Measurements from ENCODE around the gene MAP3K20.

DNA sequence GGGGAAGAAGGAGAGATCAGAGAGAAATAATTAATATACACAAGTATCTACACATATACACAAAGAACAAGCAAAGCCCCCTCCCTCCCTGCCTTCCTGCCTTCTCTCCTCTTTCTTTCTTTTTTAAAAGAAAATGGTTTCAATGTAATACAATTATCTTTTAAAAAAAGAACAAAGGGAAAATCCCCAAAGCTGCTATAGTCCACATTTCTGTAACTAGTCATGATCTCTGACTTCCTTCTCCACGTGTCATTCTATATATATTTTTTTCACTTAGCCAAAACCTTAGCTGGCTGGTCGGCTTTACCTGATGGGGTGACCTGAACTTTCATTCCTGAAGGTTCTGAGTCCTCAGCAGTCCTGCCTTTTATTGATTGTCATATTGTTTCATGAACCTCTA is 44.3 kb downstream of the MAP3K20 start:
- TF ChIP-seq EZH2 (IDR thresholded peaks at IDR 0.05; ENCODE audit: borderline replicate concordance, low read depth, low read length, severe bottlenecking) (no peak), POLR2A (IDR thresholded peaks at IDR 0.05; ENCODE audit: low read depth, low read length) (no peak), JUN (IDR thresholded peaks at IDR 0.05; ENCODE audit: borderline replicate concordance, insufficient read depth, insufficient read length, low read depth) (no peak), POLR2AphosphoS5 (IDR thresholded peaks at IDR 0.05; ENCODE audit: insufficient read depth, low read depth, low read length) (no peak), GATA2 (IDR thresholded peaks at IDR 0.05; ENCODE audit: insufficient read depth, insufficient read length, low read depth, low read length) (no peak), FOS (IDR thresholded peaks at IDR 0.05; ENCODE audit: borderline replicate concordance, insufficient read depth, low read length) (no peak), MYC (IDR thresholded peaks at IDR 0.05; ENCODE audit: low read depth, low read length) (no peak)
- TF ChIP-seq, protein P1, sequence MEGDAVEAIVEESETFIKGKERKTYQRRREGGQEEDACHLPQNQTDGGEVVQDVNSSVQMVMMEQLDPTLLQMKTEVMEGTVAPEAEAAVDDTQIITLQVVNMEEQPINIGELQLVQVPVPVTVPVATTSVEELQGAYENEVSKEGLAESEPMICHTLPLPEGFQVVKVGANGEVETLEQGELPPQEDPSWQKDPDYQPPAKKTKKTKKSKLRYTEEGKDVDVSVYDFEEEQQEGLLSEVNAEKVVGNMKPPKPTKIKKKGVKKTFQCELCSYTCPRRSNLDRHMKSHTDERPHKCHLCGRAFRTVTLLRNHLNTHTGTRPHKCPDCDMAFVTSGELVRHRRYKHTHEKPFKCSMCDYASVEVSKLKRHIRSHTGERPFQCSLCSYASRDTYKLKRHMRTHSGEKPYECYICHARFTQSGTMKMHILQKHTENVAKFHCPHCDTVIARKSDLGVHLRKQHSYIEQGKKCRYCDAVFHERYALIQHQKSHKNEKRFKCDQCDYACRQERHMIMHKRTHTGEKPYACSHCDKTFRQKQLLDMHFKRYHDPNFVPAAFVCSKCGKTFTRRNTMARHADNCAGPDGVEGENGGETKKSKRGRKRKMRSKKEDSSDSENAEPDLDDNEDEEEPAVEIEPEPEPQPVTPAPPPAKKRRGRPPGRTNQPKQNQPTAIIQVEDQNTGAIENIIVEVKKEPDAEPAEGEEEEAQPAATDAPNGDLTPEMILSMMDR (IDR thresholded peaks at IDR 0.05; ENCODE audit: extremely low read depth in 1 of 2, insufficient read depth in 1 of 2, low read depth in 1 of 2, low read length in 2 of 2), result no peak
- TF ChIP-seq, protein P2, sequence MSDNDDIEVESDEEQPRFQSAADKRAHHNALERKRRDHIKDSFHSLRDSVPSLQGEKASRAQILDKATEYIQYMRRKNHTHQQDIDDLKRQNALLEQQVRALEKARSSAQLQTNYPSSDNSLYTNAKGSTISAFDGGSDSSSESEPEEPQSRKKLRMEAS (IDR thresholded peaks at IDR 0.05; ENCODE audit: insufficient read depth, insufficient read length), result no peak
